Activated naive CD8-positive, alpha-beta T cell treated with anti-CD3 and anti-CD28 coated beads, Interleukin-2, amount 50 U/mL, for 24 hours (primary cell): ENCODE data around the gene SLAMF6.
"Not testable (repeated sequence)": the region's sequence is repeated elsewhere in the genome, so short reads cannot be mapped to it uniquely, and the experiment has no call there.

ENCODE experiments used
- ATAC-seq: fragments of 150-1000 bp; cut with Tn5 transposase; one replicate; pipeline ENCODE4 v1.10.0; 2021
- DNase-seq: peaks from one replicate; pipeline ENCODE4 v3.0.0; 2021
- H3K27ac Mint-ChIP-seq: one replicate; pipeline ENCODE4 v1.8.0; 2021; ENCODE audit warnings: mild to moderate bottlenecking, mixed read lengths
- H3K27me3 Mint-ChIP-seq: one replicate; pipeline ENCODE4 v1.8.0; 2021; ENCODE audit warnings: mixed read lengths
- H3K36me3 Mint-ChIP-seq: one replicate; pipeline ENCODE4 v1.8.0; 2021; ENCODE audit warnings: low read depth, mixed read lengths
- H3K4me1 Mint-ChIP-seq: one replicate; pipeline ENCODE4 v1.8.0; 2021; ENCODE audit warnings: mixed read lengths
- H3K4me3 Mint-ChIP-seq: one replicate; pipeline ENCODE4 v1.8.0; 2021; ENCODE audit warnings: mild to moderate bottlenecking, moderate library complexity, mixed read lengths
- H3K9me3 Mint-ChIP-seq: one replicate; pipeline ENCODE4 v1.8.0; 2021; ENCODE audit warnings: mixed read lengths

SLAMF6 gene

GRCh38 chr1:160537714-160538665, 14.9 kb upstream of the SLAMF6 start:
- ATAC-seq (no peak), DNase-seq (no peak)
- Mint-ChIP-seq H3K27me3 (no peaks in the 10 kb centered on the region), H3K9me3 (peaks cover 28% of the 10 kb centered on the region), H3K27ac (no peak overlapping the region), H3K36me3 (peaks cover 19% of the 10 kb centered on the region), H3K4me3 (no peak overlapping the region), H3K4me1 (peaks cover 58% of the 10 kb centered on the region)

- peaks cover 18% of the 10 kb centered on the region for H3K36me3 Mint-ChIP-seq
- H3K4me1 Mint-ChIP-seq: peaks cover 37% of the 10 kb centered on the region
- peaks cover 35% of the 10 kb centered on the region for H3K9me3 Mint-ChIP-seq
- no peak overlapping the region for H3K4me3 Mint-ChIP-seq
- no peaks in the 10 kb centered on the region for H3K27me3 Mint-ChIP-seq
- no peak overlapping the region for H3K27ac Mint-ChIP-seq
- DNase-seq (no peak), ATAC-seq (no peak)
Measured at GRCh38 chr1:160534823-160535605, 12.0 kb upstream of the SLAMF6 start.

GRCh38 chr1:160532557-160532813, 9.4 kb upstream of the SLAMF6 start:
- peaks cover 28% of the 10 kb centered on the region for H3K36me3 Mint-ChIP-seq
- H3K9me3 Mint-ChIP-seq: peaks cover 46% of the 10 kb centered on the region
- peaks cover 47% of the 10 kb centered on the region for H3K4me1 Mint-ChIP-seq
- ATAC-seq, DNase-seq, H3K4me3 Mint-ChIP-seq, H3K27me3 Mint-ChIP-seq, H3K27ac Mint-ChIP-seq: not testable (repeated sequence)

GRCh38 chr1:160531809-160532556, 8.9 kb upstream of the SLAMF6 start:
- H3K27me3 Mint-ChIP-seq, H3K27ac Mint-ChIP-seq, H3K4me3 Mint-ChIP-seq, ATAC-seq, DNase-seq: not testable (repeated sequence)
- Mint-ChIP-seq H3K4me1 (peaks cover 48% of the 10 kb centered on the region), H3K36me3 (peaks cover 31% of the 10 kb centered on the region), H3K9me3 (peaks cover 50% of the 10 kb centered on the region)

GRCh38 chr1:160529401-160529952, 6.4 kb upstream of the SLAMF6 start:
- not testable (repeated sequence) for H3K27me3 Mint-ChIP-seq, DNase-seq, ATAC-seq, H3K4me3 Mint-ChIP-seq
- peaks cover 51% of the 10 kb centered on the region for H3K9me3 Mint-ChIP-seq
- H3K36me3 Mint-ChIP-seq: peaks cover 34% of the 10 kb centered on the region
- peak overlapping the region; percentile 57 for H3K27ac Mint-ChIP-seq
- H3K4me1 Mint-ChIP-seq: peaks cover 45% of the 10 kb centered on the region

- Mint-ChIP-seq H3K27ac (peak overlapping the region; percentile 86), H3K36me3 (peaks cover 56% of the 10 kb centered on the region), H3K4me1 (peaks cover 72% of the 10 kb centered on the region), H3K4me3 (peak overlapping the region; percentile 64), H3K9me3 (peaks cover 39% of the 10 kb centered on the region)
- H3K27me3 Mint-ChIP-seq, DNase-seq, ATAC-seq: not testable (repeated sequence)
Measured at GRCh38 chr1:160523789-160524188, 734 bp upstream of the SLAMF6 start.

- peaks cover 71% of the 10 kb centered on the region for H3K4me1 Mint-ChIP-seq
- ATAC-seq (no peak), DNase-seq (no peak)
- peaks cover 31% of the 10 kb centered on the region for H3K9me3 Mint-ChIP-seq
- peak overlapping the region; percentile 97 for H3K4me3 Mint-ChIP-seq
- peaks cover 64% of the 10 kb centered on the region for H3K36me3 Mint-ChIP-seq
- peak overlapping the region; percentile 96 for H3K27ac Mint-ChIP-seq
- H3K27me3 Mint-ChIP-seq: no peaks in the 10 kb centered on the region
Measured at GRCh38 chr1:160522136-160522535, 919 bp downstream of the SLAMF6 start.

- Mint-ChIP-seq H3K27me3 (no peaks in the 10 kb centered on the region), H3K4me1 (peaks cover 72% of the 10 kb centered on the region), H3K36me3 (peaks cover 64% of the 10 kb centered on the region), H3K9me3 (peaks cover 25% of the 10 kb centered on the region), H3K27ac (peak overlapping the region; percentile 96), H3K4me3 (peak overlapping the region; percentile 97)
- ATAC-seq (no peak), DNase-seq (no peak)
Measured at GRCh38 chr1:160521554-160521953, 1.5 kb downstream of the SLAMF6 start.

GRCh38 chr1:160520999-160521398, 2.1 kb downstream of the SLAMF6 start:
- Mint-ChIP-seq H3K36me3 (peaks cover 64% of the 10 kb centered on the region), H3K9me3 (peaks cover 22% of the 10 kb centered on the region), H3K4me3 (peak overlapping the region; percentile 97), H3K4me1 (peaks cover 78% of the 10 kb centered on the region), H3K27ac (peak overlapping the region; percentile 96), H3K27me3 (no peaks in the 10 kb centered on the region)
- ATAC-seq (peak; percentile 18), DNase-seq (peak; percentile 22)

GRCh38 chr1:160520582-160520981, 2.5 kb downstream of the SLAMF6 start:
- peaks cover 82% of the 10 kb centered on the region for H3K4me1 Mint-ChIP-seq
- peak overlapping the region; percentile 97 for H3K4me3 Mint-ChIP-seq
- peak overlapping the region; percentile 96 for H3K27ac Mint-ChIP-seq
- peaks cover 21% of the 10 kb centered on the region for H3K9me3 Mint-ChIP-seq
- ATAC-seq (no peak), DNase-seq (no peak)
- H3K36me3 Mint-ChIP-seq: peaks cover 65% of the 10 kb centered on the region
- H3K27me3 Mint-ChIP-seq: no peaks in the 10 kb centered on the region

GRCh38 chr1:160519642-160520435, 3.2 kb downstream of the SLAMF6 start:
- peaks cover 13% of the 10 kb centered on the region for H3K9me3 Mint-ChIP-seq
- peak; percentile 27 for DNase-seq
- peak overlapping the region; percentile 97 for H3K4me3 Mint-ChIP-seq
- peaks cover 88% of the 10 kb centered on the region for H3K4me1 Mint-ChIP-seq
- H3K27me3 Mint-ChIP-seq: no peaks in the 10 kb centered on the region
- H3K36me3 Mint-ChIP-seq: peaks cover 63% of the 10 kb centered on the region
- H3K27ac Mint-ChIP-seq: peak overlapping the region; percentile 96
- ATAC-seq: peak; percentile 73

- H3K36me3 Mint-ChIP-seq: peaks cover 79% of the 10 kb centered on the region
- DNase-seq, H3K27me3 Mint-ChIP-seq, ATAC-seq: not testable (repeated sequence)
- peaks cover 21% of the 10 kb centered on the region for H3K9me3 Mint-ChIP-seq
- peak overlapping the region; percentile 96 for H3K27ac Mint-ChIP-seq
- H3K4me3 Mint-ChIP-seq: peak overlapping the region; percentile 70
- H3K4me1 Mint-ChIP-seq: peaks cover 93% of the 10 kb centered on the region
Measured at GRCh38 chr1:160517519-160517918, 5.5 kb downstream of the SLAMF6 start.

GRCh38 chr1:160515908-160516307, 7.1 kb downstream of the SLAMF6 start:
- Mint-ChIP-seq H3K4me3 (peak overlapping the region; percentile 70), H3K4me1 (peaks cover 95% of the 10 kb centered on the region), H3K36me3 (peaks cover 79% of the 10 kb centered on the region), H3K9me3 (peaks cover 29% of the 10 kb centered on the region), H3K27ac (peak overlapping the region; percentile 96)
- DNase-seq, H3K27me3 Mint-ChIP-seq, ATAC-seq: not testable (repeated sequence)
